HepG2 (cell line): ENCODE measurements around the gene IFT80. TPM values are rescaled to one million over a fixed set of nuclear protein-coding genes. Genes with fewer than 3 reads are reported as not detected.

ENCODE experiments used
- ATAC-seq: fragments of 200-7000 bp; cut with Tn5 transposase; 3 replicates; pipeline ENCODE4 v1.9.1; 2020; ENCODE audit warnings: mild to moderate bottlenecking, moderate library complexity
- BruUV-seq: library from RNA; stranded (reverse); fragments of 400-500 nt; replicated peaks from 2 replicates; lab custom pipeline; 2021; lab: Mats Ljungman, UMichigan
- CTCF ChIA-PET: fragments of 300-600 bp; formaldehyde crosslinking; extraction: SDS; loops from one replicate; lab custom pipeline; 2021; ENCODE audit warnings: low total read pairs, inconsistent platforms, low intra/inter-chr PET ratio; lab: Yijun Ruan, JAX
- POLR2A ChIA-PET: fragments of 350-600 bp; sonication (Branson Sonifier 250); formaldehyde crosslinking; loops from one replicate; lab custom pipeline; 2020; ENCODE audit warnings: antibody characterized with exemption, inconsistent platforms; lab: Yijun Ruan, JAX
- DNase-seq: peaks from one replicate; pipeline ENCODE4 v3.0.0-alpha.2; 2015; ENCODE audit warnings: low spot score
- FAIRE-seq: peaks from 3 replicates; lab custom pipeline; 2011; peaks lifted over from hg19 to GRCh38; lab: Jason Lieb, UNC
- H2AFZ ChIP-seq: one replicate; pipeline ENCODE4 v1.6.1; 2011; ENCODE audit warnings: low read length, inconsistent platforms
- H3K27ac ChIP-seq: fragments of 300-600 bp; 3 replicates; pipeline ENCODE4 v1.8.0; 2011; ENCODE audit warnings: mixed run types, mild to moderate bottlenecking, mixed read lengths, low read length, inconsistent platforms; ENCODE audit not compliant: insufficient read depth; ENCODE audit errors: extremely low read length
- H3K27me3 ChIP-seq, 2 experiments: fragments of 200-600 bp in 1 of 2; 2 replicates in 1 of 2; 3 replicates in 1 of 2; pipeline versions ENCODE4 v1.6.0 to v1.8.0; 2011; ENCODE audit warnings: low read length in 2 of 2, mild to moderate bottlenecking in 2 of 2, moderate library complexity in 2 of 2, inconsistent platforms in 1 of 2; ENCODE audit not compliant: insufficient read depth in 2 of 2, control insufficient read depth in 1 of 2
- H3K36me3 ChIP-seq, 2 experiments: fragments of 200-600 bp in 1 of 2; replicated peaks in 1 of 2; 2 replicates in 1 of 2; 3 replicates in 1 of 2; pipeline versions ENCODE4 v1.5.1 to v1.8.0; 2011; ENCODE audit warnings: low read length in 2 of 2, inconsistent platforms in 1 of 2; ENCODE audit not compliant: insufficient read depth in 2 of 2, control insufficient read depth in 1 of 2
- H3K4me1 ChIP-seq: 2 replicates; pipeline ENCODE4 v1.5.1; 2012; ENCODE audit warnings: low read length, inconsistent platforms; ENCODE audit not compliant: insufficient read depth
- H3K4me2 ChIP-seq: 2 replicates; pipeline ENCODE4 v1.6.0; 2011; ENCODE audit warnings: low read depth, low read length, inconsistent platforms
- H3K4me3 ChIP-seq, 3 experiments: fragments of 200-600 bp in 1 of 3; sonication (generic), shearing (Covaris generic) in 1 of 3; replicated peaks in 1 of 3; 2 replicates each; pipeline ENCODE4 v1.5.1; 2011 to 2016; ENCODE audit warnings: low read length in 3 of 3, inconsistent platforms in 2 of 3, low read depth in 2 of 3, mild to moderate bottlenecking in 2 of 3, control low read depth in 1 of 3, mixed read lengths in 1 of 3; ENCODE audit not compliant: insufficient read depth in 1 of 3
- H3K79me2 ChIP-seq: one replicate; pipeline ENCODE4 v1.6.1; 2011; ENCODE audit warnings: low read length, inconsistent platforms; ENCODE audit not compliant: insufficient read depth
- H3K9ac ChIP-seq: 2 replicates; pipeline ENCODE4 v1.6.0; 2011; ENCODE audit warnings: mild to moderate bottlenecking, low read depth, low read length, inconsistent platforms; ENCODE audit not compliant: insufficient read depth
- H3K9me3 ChIP-seq: 2 replicates; pipeline ENCODE4 v1.5.1; 2012; ENCODE audit warnings: mild to moderate bottlenecking, low read length
- H4K20me1 ChIP-seq: 2 replicates; pipeline ENCODE4 v1.6.0; 2011; ENCODE audit warnings: inconsistent platforms, mild to moderate bottlenecking, low read length, moderate library complexity; ENCODE audit not compliant: insufficient read depth
- ARID5B ChIP-seq: IDR thresholded peaks from 2 replicates; pipeline ENCODE4 v1.4.0; 2020; ENCODE audit warnings: mild to moderate bottlenecking, missing genetic modification reagents
- ATF5 ChIP-seq: sonication (generic); formaldehyde crosslinking; IDR thresholded peaks from 2 replicates; pipeline ENCODE4 v1.4.0; 2020; ENCODE audit warnings: mild to moderate bottlenecking, low read depth, missing genetic modification reagents
- ELF4 ChIP-seq: sonication (generic); formaldehyde crosslinking; IDR thresholded peaks from 2 replicates; pipeline ENCODE4 v1.5.0; 2020; ENCODE audit warnings: missing genetic modification reagents, mild to moderate bottlenecking, moderate library complexity, borderline replicate concordance
- MLLT10 ChIP-seq: sonication (generic); formaldehyde crosslinking; IDR thresholded peaks from 2 replicates; pipeline ENCODE4 v1.4.0; 2020; ENCODE audit warnings: missing genetic modification reagents
- SOX13 ChIP-seq, 3 experiments: fragments of 450-650 bp in 1 of 3; sonication (generic) in 1 of 3; formaldehyde crosslinking in 1 of 3; IDR thresholded peaks in 2 of 3; conservative IDR thresholded peaks in 1 of 3; 2 replicates each; pipeline versions ENCODE4 v1.5.0 to v1.6.1; 2016 to 2020; ENCODE audit warnings: antibody characterized with exemption in 1 of 3, mild to moderate bottlenecking in 1 of 3, missing compliant biosample characterization in 1 of 3, missing genetic modification reagents in 1 of 3, moderate library complexity in 1 of 3
- TARDBP ChIP-seq: sonication (generic); formaldehyde crosslinking; IDR thresholded peaks from 2 replicates; pipeline ENCODE4 v1.8.0; 2022; ENCODE audit warnings: mild to moderate bottlenecking, missing genetic modification reagents
- ZBTB46 ChIP-seq: sonication (generic); formaldehyde crosslinking; IDR thresholded peaks from 2 replicates; pipeline ENCODE4 v1.4.0; 2020; ENCODE audit warnings: mild to moderate bottlenecking, missing genetic modification reagents, borderline replicate concordance
- ZKSCAN5 ChIP-seq: sonication (generic); formaldehyde crosslinking; IDR thresholded peaks from 2 replicates; pipeline ENCODE4 v1.5.1; 2020; ENCODE audit warnings: mild to moderate bottlenecking, missing genetic modification reagents
- ZNF484 ChIP-seq: sonication (generic); formaldehyde crosslinking; IDR thresholded peaks from 2 replicates; pipeline ENCODE4 v1.5.1; 2020; ENCODE audit warnings: mild to moderate bottlenecking, low read depth, missing genetic modification reagents, borderline replicate concordance
- WGBS: methylation state at CpG from one replicate; pipeline ENCODE4 v1.1.6; 2017; ENCODE audit warnings: low lambda C conversion rate; 5-methylcytosine and 5-hydroxymethylcytosine counted together
- in situ Hi-C: cut with HindIII; loops from 2 replicates; pipeline ENCODE4 v1.10.0; 2017; ENCODE audit warnings: low pct_unique_long_range_greater_than_20kb; ENCODE audit not compliant: extremely low pct_ligation_motif_present
- intact Hi-C: fragments of 100-400 bp; cut with micrococcal nuclease; formaldehyde crosslinking; loops from one replicate; pipeline ENCODE4 v1.10.0; 2022; ENCODE audit not compliant: unreplicated experiment
- polyA plus RNA-seq, 8 experiments: library from polyadenylated mRNA; depleted of rRNA in 3 of 8; stranded (reverse) in 7 of 8; unstranded in 1 of 8; fragments of >200 nt; fragmentation: Illumina TruSeq in 4 of 8; extraction: Trizol in 4 of 8; gene quantifications; 2 replicates each; pipeline versions ENCODE4 v1.2.1 to v1.2.3, GENCODE V29; 2011 to 2016; ENCODE audit warnings: low read depth in 4 of 8, missing spikeins in 1 of 8, mixed read lengths in 1 of 8; ENCODE audit not compliant: insufficient read depth in 1 of 8
- total RNA-seq, 5 experiments: library from RNA; depleted of rRNA; stranded (reverse); fragments of >200 nt; fragmentation: Illumina TruSeq; extraction: Trizol; gene quantifications; 2 replicates each; pipeline ENCODE4 v1.2.3, GENCODE V29; 2016; ENCODE audit warnings: low read depth in 1 of 5
- TF ChIP-seq, protein P1 (sequence below): sonication (generic); formaldehyde crosslinking; IDR thresholded peaks from 2 replicates; pipeline ENCODE4 v1.9.0; 2021; ENCODE audit warnings: missing genetic modification reagents, borderline replicate concordance
- TF ChIP-seq, protein P2 (sequence below): IDR thresholded peaks from 2 replicates; pipeline ENCODE4 v1.6.1; 2018; ENCODE audit warnings: missing genetic modification reagents
- TF ChIP-seq, protein P3 (sequence below): sonication (generic); formaldehyde crosslinking; IDR thresholded peaks from 2 replicates; pipeline ENCODE4 v1.8.0; 2022; ENCODE audit warnings: missing genetic modification reagents, mild to moderate bottlenecking, moderate library complexity, borderline replicate concordance

The IFT80 gene
- total and polyA plus RNA-seq, 2 of the 13 experiments (the other 11 are each of a cell fraction or from before 2014, with no cell fraction given): 11.4 to 15.7 TPM

- in situ Hi-C loops (no loop called here), intact Hi-C loops (no loop called here)
- H3K79me2 ChIP-seq: no peaks in the 10 kb centered on the region
- no peaks in the 10 kb centered on the region for H4K20me1 ChIP-seq
- H3K9ac ChIP-seq: no peak overlapping the region
- ATAC-seq: no peak
- no peak for DNase-seq
- no TSS peak for BruUV-seq
- no peak overlapping the region for H3K4me3 ChIP-seq
- H3K9me3 ChIP-seq: no peaks in the 10 kb centered on the region
- FAIRE-seq: no peak
- peaks cover 0 to 9% of the 10 kb centered on the region in 2 experiments; a peak in 2 of 5 replicates for H3K36me3 ChIP-seq
- H2AFZ ChIP-seq: no peak overlapping the region
- H3K4me2 ChIP-seq: no peak overlapping the region
- CTCF ChIA-PET: no interaction called here
- no peaks in the 10 kb centered on the region for H3K4me1 ChIP-seq
- WGBS: 80% methylated on average over 2 of the region's 2 CpGs
- no peaks in the 10 kb centered on the region for H3K27me3 ChIP-seq
- no peak overlapping the region for H3K27ac ChIP-seq
- POLR2A ChIA-PET: no interaction called here
- no peak for TF ChIP-seq ELF4
- TF ChIP-seq, protein P1, sequence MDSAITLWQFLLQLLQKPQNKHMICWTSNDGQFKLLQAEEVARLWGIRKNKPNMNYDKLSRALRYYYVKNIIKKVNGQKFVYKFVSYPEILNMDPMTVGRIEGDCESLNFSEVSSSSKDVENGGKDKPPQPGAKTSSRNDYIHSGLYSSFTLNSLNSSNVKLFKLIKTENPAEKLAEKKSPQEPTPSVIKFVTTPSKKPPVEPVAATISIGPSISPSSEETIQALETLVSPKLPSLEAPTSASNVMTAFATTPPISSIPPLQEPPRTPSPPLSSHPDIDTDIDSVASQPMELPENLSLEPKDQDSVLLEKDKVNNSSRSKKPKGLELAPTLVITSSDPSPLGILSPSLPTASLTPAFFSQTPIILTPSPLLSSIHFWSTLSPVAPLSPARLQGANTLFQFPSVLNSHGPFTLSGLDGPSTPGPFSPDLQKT (CRISPR knock-in tag): no peak
- TF ChIP-seq ZBTB46 (CRISPR knock-in tag): no peak
- no peak for TF ChIP-seq MLLT10
- TF ChIP-seq SOX13 (IDR thresholded peaks at IDR 0.05): no peak
- no peak for TF ChIP-seq SOX13 (CRISPR knock-in tag; conservative IDR thresholded peaks at IDR 0.05 in 1 of 2, IDR thresholded peaks at IDR 0.05 in 1 of 2)
- TF ChIP-seq, protein P2, sequence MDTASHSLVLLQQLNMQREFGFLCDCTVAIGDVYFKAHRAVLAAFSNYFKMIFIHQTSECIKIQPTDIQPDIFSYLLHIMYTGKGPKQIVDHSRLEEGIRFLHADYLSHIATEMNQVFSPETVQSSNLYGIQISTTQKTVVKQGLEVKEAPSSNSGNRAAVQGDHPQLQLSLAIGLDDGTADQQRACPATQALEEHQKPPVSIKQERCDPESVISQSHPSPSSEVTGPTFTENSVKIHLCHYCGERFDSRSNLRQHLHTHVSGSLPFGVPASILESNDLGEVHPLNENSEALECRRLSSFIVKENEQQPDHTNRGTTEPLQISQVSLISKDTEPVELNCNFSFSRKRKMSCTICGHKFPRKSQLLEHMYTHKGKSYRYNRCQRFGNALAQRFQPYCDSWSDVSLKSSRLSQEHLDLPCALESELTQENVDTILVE: no peak
- TF ChIP-seq ZKSCAN5 (CRISPR knock-in tag): no peak
- no peak for TF ChIP-seq ATF5
- TF ChIP-seq, protein P3, sequence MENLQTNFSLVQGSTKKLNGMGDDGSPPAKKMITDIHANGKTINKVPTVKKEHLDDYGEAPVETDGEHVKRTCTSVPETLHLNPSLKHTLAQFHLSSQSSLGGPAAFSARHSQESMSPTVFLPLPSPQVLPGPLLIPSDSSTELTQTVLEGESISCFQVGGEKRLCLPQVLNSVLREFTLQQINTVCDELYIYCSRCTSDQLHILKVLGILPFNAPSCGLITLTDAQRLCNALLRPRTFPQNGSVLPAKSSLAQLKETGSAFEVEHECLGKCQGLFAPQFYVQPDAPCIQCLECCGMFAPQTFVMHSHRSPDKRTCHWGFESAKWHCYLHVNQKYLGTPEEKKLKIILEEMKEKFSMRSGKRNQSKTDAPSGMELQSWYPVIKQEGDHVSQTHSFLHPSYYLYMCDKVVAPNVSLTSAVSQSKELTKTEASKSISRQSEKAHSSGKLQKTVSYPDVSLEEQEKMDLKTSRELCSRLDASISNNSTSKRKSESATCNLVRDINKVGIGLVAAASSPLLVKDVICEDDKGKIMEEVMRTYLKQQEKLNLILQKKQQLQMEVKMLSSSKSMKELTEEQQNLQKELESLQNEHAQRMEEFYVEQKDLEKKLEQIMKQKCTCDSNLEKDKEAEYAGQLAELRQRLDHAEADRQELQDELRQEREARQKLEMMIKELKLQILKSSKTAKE (CRISPR knock-in tag): no peak
- TF ChIP-seq TARDBP (CRISPR knock-in tag): no peak
- no peak for TF ChIP-seq ZNF484 (CRISPR knock-in tag)
- no peak for TF ChIP-seq ARID5B (CRISPR knock-in tag)
Measured at GRCh38 chr3:160374472-160374871, 24.6 kb downstream of the IFT80 start.
